HG03066 (cell line): ENCODE data around the gene FIBP.

Source experiments
- ATAC-seq: cut with Tn5 transposase; IDR thresholded peaks from one replicate; pipeline ENCODE4 v1.9.1; 2021; ENCODE audit warnings: low read depth; ENCODE audit not compliant: unreplicated experiment

FIBP gene

GRCh38 chr11:65891219-65892136, 3.2 kb upstream of the FIBP start:
- no peak for ATAC-seq

- peak; percentile 51 for ATAC-seq
Measured at GRCh38 chr11:65890324-65891218, 2.3 kb upstream of the FIBP start, which contains the start of gene CCDC85B. TSS of gene CCDC85B (plus strand) at chr11:65890673. CDS start at chr11:65890784, 111 bp downstream.

- no peak for ATAC-seq
Measured at GRCh38 chr11:65887723-65888162, 528 bp downstream of the FIBP start.

GRCh38 chr11:65886826-65887722, 1.2 kb downstream of the FIBP start:
- ATAC-seq = no peak

GRCh38 chr11:65885808-65886536, 2.3 kb downstream of the FIBP start:
- ATAC-seq = no peak

- ATAC-seq = no peak
Measured at GRCh38 chr11:65885231-65885630, 3.0 kb downstream of the FIBP start.

- no peak for ATAC-seq
Measured at GRCh38 chr11:65884716-65885092, 3.6 kb downstream of the FIBP start.

- no peak for ATAC-seq
Measured at GRCh38 chr11:65883786-65884715, 4.2 kb downstream of the FIBP start.

GRCh38 chr11:65883058-65883761, 5.1 kb downstream of the FIBP start:
- ATAC-seq = no peak

- no peak for ATAC-seq
Measured at GRCh38 chr11:65882120-65883057, 5.9 kb downstream of the FIBP start.

GRCh38 chr11:65880844-65881421, 7.3 kb downstream of the FIBP start:
- ATAC-seq = no peak

- no peak for ATAC-seq
Measured at GRCh38 chr11:65880027-65880426, 8.2 kb downstream of the FIBP start.

- ATAC-seq = no peak
Measured at GRCh38 chr11:65879617-65880016, 8.7 kb downstream of the FIBP start, which contains the start of gene CTSW. TSS of gene CTSW (plus strand) at chr11:65879837. CDS start at chr11:65879855, 18 bp downstream.

- peak; percentile 65 for ATAC-seq
Measured at GRCh38 chr11:65873318-65874156, 14.7 kb downstream of the FIBP start.

GRCh38 chr11:65872586-65873317, 15.5 kb downstream of the FIBP start, which contains the start of gene EFEMP2:
TSS of gene EFEMP2 (minus strand) at chr11:65872800. CDS start at chr11:65872354, 446 bp downstream.
- ATAC-seq = no peak
